NCI-H1436 (cell line): ENCODE results near the gene DDAH2.
A peak's percentile ranks its signal among the peaks of the same experiment; 100 is the strongest.

Experiments used
- DNase-seq: peaks from one replicate; lab custom pipeline; 2025; lab: John Stamatoyannopoulos, UW

DDAH2 gene

GRCh38 chr6:31690231-31691077, 38.6 kb downstream of the DDAH2 start:
- no peak for DNase-seq

- no peak for DNase-seq
These were observed 39.6 kb downstream of the DDAH2 start for GRCh38 chr6:31689249-31690110.

- DNase-seq, result no peak
These were observed 41.0 kb downstream of the DDAH2 start for GRCh38 chr6:31687860-31688693.

- DNase-seq, result no peak
These were observed 41.8 kb downstream of the DDAH2 start for GRCh38 chr6:31687321-31687720.

GRCh38 chr6:31686483-31686882, 42.6 kb downstream of the DDAH2 start:
- DNase-seq, result no peak

GRCh38 chr6:31683591-31683990, 45.5 kb downstream of the DDAH2 start:
- DNase-seq, result no peak

GRCh38 chr6:31681135-31681671, 47.9 kb downstream of the DDAH2 start:
- DNase-seq, result peak; percentile 54

GRCh38 chr6:31680226-31681134, 48.6 kb downstream of the DDAH2 start, which contains the start of gene LY6G5C:
Gene LY6G5C (minus strand): TSS chr6:31681067. CDS start chr6:31680373, 694 bp downstream.
- DNase-seq, result peak; percentile 69

- no peak for DNase-seq
These were observed 51.1 kb downstream of the DDAH2 start for GRCh38 chr6:31677955-31678354.
